Measurements from ENCODE around the gene ZNRF4. TPM values are rescaled to one million over a fixed set of nuclear protein-coding genes. Genes with fewer than 3 reads are reported as not detected.

The ZNRF4 gene
- total and polyA plus RNA-seq, 7 experiments from 2014 or later = not detected

DNA sequence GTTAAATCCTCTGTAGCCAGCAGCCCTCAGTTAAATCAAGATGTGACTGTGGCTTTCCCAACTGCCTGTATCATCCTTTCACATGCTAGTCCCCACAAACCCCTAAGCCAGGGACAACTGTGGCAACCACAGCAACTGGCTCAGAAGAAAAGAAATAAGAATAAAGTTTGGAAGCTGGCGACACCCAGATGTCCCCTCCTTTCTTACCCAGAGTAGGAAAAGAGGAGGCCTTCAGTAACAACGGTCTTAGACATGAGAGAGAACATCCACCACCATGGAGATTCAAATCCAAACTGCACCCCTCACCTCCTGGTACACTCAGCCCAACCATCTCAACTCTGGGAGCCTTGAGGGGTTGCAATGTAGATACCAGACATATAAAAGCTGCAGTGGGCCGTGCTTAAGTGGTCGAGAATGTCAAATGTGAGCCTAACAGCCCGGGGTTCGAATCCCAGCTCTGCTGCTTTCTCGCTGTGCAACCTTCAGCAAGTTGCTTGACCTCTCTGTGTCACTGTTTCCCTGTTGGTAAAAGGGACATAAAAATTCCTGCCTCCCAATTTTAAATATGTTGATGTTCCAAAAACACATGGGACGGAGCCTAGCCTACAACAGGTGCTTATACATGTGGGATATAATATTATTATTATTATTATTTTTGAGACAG lies 23.8 kb downstream of the ZNRF4 start:
- Histone ChIP-seq H3K4me3 (ENCODE audit: low read length) (no peak overlapping the region), H3K36me3 (ENCODE audit: control insufficient read depth in 2 of 3, insufficient read depth in 3 of 3, low read length in 3 of 3) (no peaks in the 10 kb centered on the region), H3K27ac (ENCODE audit: low read depth, low read length) (no peak overlapping the region), H3K9me3 (ENCODE audit: control insufficient read depth in 2 of 3, low read length in 3 of 3) (peaks cover 0 to 11% (median 0%) of the 10 kb centered on the region in 3 experiments), H3K4me1 (ENCODE audit: control insufficient read depth in 2 of 2, insufficient read depth in 2 of 2, low read length in 2 of 2) (no peaks in the 10 kb centered on the region), H3K27me3 (ENCODE audit: control insufficient read depth in 2 of 2, insufficient read depth in 2 of 2, low read length in 2 of 2) (no peaks in the 10 kb centered on the region)
- Mint-ChIP-seq H3K27me3 (peaks cover 11 to 56% (median 37%) of the 10 kb centered on the region in 5 donors), H3K27ac (no peak overlapping the region), H3K9me3 (peaks cover 0 to 16% (median 7%) of the 10 kb centered on the region in 11 donors), H3K4me1 (no peaks in the 10 kb centered on the region), H3K36me3 (peaks cover 0 to 8% (median 0%) of the 10 kb centered on the region in 5 donors), H3K4me3 (no peak overlapping the region)
- intact Hi-C loops (cut with micrococcal nuclease) = no loop called here
- ChIA-PET CTCF (no interaction called here), POLR2A (no interaction called here)
- no peak for DNase-seq
- no peak for ATAC-seq

DNA sequence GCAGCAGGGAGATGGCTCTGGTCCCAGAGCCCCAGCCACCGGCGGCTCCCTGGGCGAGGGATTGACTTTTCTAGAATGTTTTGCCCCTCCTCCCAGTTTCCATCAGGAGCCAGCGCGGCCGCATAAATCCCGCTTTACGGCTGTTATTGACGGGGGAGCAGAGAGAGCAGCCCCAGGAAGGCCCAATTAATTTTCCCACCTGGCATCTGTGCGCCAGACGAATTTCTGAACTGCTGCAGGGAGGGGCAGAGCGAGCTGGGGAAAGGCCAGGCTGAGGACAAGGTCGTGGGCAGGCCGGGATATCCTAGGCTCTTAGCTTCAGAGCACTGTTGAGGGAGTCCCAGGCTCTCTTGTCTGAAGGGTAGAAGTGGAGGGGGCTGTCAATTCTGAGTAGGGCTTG lies 24.7 kb downstream of the ZNRF4 start:
- H3K9me3 Mint-ChIP-seq = peaks cover 0 to 16% (median 7%) of the 10 kb centered on the region in 11 donors
- ATAC-seq = no peak
- intact Hi-C loops (cut with micrococcal nuclease) = no loop called here
- no peak overlapping the region for H3K27ac Mint-ChIP-seq
- no peaks in the 10 kb centered on the region for H3K36me3 ChIP-seq (ENCODE audit: control insufficient read depth in 2 of 3, insufficient read depth in 3 of 3, low read length in 3 of 3)
- no peaks in the 10 kb centered on the region for H3K27me3 ChIP-seq (ENCODE audit: control insufficient read depth in 2 of 2, insufficient read depth in 2 of 2, low read length in 2 of 2)
- no peak for DNase-seq
- H3K4me3 ChIP-seq (ENCODE audit: low read length) = no peak overlapping the region
- no peak overlapping the region for H3K27ac ChIP-seq (ENCODE audit: low read depth, low read length)
- H3K9me3 ChIP-seq (ENCODE audit: control insufficient read depth in 2 of 3, low read length in 3 of 3) = peaks cover 0 to 11% (median 0%) of the 10 kb centered on the region in 3 experiments
- peaks cover 0 to 8% (median 0%) of the 10 kb centered on the region in 5 donors for H3K36me3 Mint-ChIP-seq
- no peaks in the 10 kb centered on the region for H3K4me1 ChIP-seq (ENCODE audit: control insufficient read depth in 2 of 2, insufficient read depth in 2 of 2, low read length in 2 of 2)
- peaks cover 15 to 53% (median 44%) of the 10 kb centered on the region in 5 donors for H3K27me3 Mint-ChIP-seq
- H3K4me1 Mint-ChIP-seq = no peaks in the 10 kb centered on the region
- ChIA-PET CTCF (no interaction called here), POLR2A (no interaction called here)
- no peak overlapping the region for H3K4me3 Mint-ChIP-seq

DNA sequence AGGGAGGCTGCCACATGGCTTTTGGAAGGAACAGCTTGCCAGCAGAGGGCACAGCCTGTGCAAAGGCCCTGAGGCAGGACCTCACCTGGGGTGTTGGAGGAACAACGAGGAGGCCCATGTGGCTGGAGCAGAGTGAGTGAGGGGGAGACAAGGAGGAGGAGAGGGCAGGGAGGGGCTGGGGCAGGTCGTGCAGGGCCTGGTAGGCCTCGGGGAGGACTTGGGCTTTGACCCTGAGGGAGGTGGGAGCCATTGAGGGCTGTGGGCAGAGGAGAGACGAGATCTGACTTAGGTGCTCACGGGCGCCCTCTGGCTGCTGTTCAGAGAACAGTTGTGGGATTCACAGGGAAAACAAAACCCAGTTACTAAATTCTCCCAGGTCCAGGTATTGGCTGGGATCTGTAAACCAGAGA lies 25.2 kb downstream of the ZNRF4 start:
- Mint-ChIP-seq H3K27ac (peak overlapping the region in 1 of 9 donors; percentile 58), H3K4me1 (no peaks in the 10 kb centered on the region), H3K27me3 (peaks cover 15 to 56% (median 49%) of the 10 kb centered on the region in 5 donors), H3K36me3 (peaks cover 0 to 8% (median 0%) of the 10 kb centered on the region in 5 donors), H3K4me3 (no peak overlapping the region), H3K9me3 (peaks cover 0 to 16% (median 7%) of the 10 kb centered on the region in 11 donors)
- Histone ChIP-seq H3K4me3 (ENCODE audit: low read length) (no peak overlapping the region), H3K27me3 (ENCODE audit: control insufficient read depth in 2 of 2, insufficient read depth in 2 of 2, low read length in 2 of 2) (no peaks in the 10 kb centered on the region), H3K9me3 (ENCODE audit: control insufficient read depth in 2 of 3, low read length in 3 of 3) (peaks cover 0 to 11% (median 0%) of the 10 kb centered on the region in 3 experiments), H3K27ac (ENCODE audit: low read depth, low read length) (no peak overlapping the region), H3K36me3 (ENCODE audit: control insufficient read depth in 2 of 3, insufficient read depth in 3 of 3, low read length in 3 of 3) (no peaks in the 10 kb centered on the region), H3K4me1 (ENCODE audit: control insufficient read depth in 2 of 2, insufficient read depth in 2 of 2, low read length in 2 of 2) (no peaks in the 10 kb centered on the region)
- ATAC-seq (no peak), DNase-seq (peak in 4 of 9 donors; percentile 8 to 23 (median 14))
- intact Hi-C loops (cut with micrococcal nuclease) = no loop called here
- CTCF ChIA-PET = no interaction called here
- POLR2A ChIA-PET = no interaction called here

DNA sequence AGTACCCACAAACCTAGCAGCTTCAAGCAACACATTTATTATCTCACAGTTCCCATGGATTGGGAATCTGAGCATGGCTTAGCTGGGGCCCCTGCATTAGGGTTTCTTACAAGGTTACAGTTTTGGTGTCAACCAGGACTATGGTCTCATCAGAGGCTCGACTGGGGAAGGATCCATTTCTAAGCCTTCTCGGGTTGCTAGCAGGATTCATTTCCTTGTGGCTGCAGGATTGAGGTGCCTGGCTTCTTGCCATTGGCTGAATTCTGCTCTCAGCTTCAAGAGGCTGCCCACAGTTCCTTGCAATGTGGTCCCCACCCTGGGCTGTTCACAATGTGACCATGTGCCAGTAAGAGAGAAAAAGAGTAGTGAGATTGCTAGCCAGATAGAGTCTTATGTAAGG lies 26.7 kb downstream of the ZNRF4 start:
- POLR2A ChIA-PET = no interaction called here
- H3K27me3 ChIP-seq (ENCODE audit: control insufficient read depth in 2 of 2, insufficient read depth in 2 of 2, low read length in 2 of 2) = no peaks in the 10 kb centered on the region
- Mint-ChIP-seq H3K4me1 (no peaks in the 10 kb centered on the region), H3K9me3 (peaks cover 0 to 16% (median 7%) of the 10 kb centered on the region in 11 donors), H3K27ac (no peak overlapping the region), H3K27me3 (peaks cover 15 to 55% (median 51%) of the 10 kb centered on the region in 5 donors), H3K4me3 (no peak overlapping the region), H3K36me3 (peaks cover 0 to 8% (median 0%) of the 10 kb centered on the region in 5 donors)
- intact Hi-C loops (cut with micrococcal nuclease) = no loop called here
- H3K27ac ChIP-seq (ENCODE audit: low read depth, low read length) = no peak overlapping the region
- DNase-seq = no peak
- peaks cover 0 to 11% (median 0%) of the 10 kb centered on the region in 3 experiments for H3K9me3 ChIP-seq (ENCODE audit: control insufficient read depth in 2 of 3, low read length in 3 of 3)
- CTCF ChIA-PET = no interaction called here
- H3K36me3 ChIP-seq (ENCODE audit: control insufficient read depth in 2 of 3, insufficient read depth in 3 of 3, low read length in 3 of 3) = no peaks in the 10 kb centered on the region
- H3K4me3 ChIP-seq (ENCODE audit: low read length) = no peak overlapping the region
- no peaks in the 10 kb centered on the region for H3K4me1 ChIP-seq (ENCODE audit: control insufficient read depth in 2 of 2, insufficient read depth in 2 of 2, low read length in 2 of 2)
- ATAC-seq = no peak

GRCh38 chr19:5484398-5485285 lies 29.4 kb downstream of the ZNRF4 start:
- H3K27ac Mint-ChIP-seq = no peak overlapping the region
- peaks cover 0 to 16% (median 7%) of the 10 kb centered on the region in 11 donors for H3K9me3 Mint-ChIP-seq
- H3K36me3 ChIP-seq (ENCODE audit: control insufficient read depth in 2 of 3, insufficient read depth in 3 of 3, low read length in 3 of 3) = no peaks in the 10 kb centered on the region
- intact Hi-C loops (cut with micrococcal nuclease) = no loop called here
- peaks cover 0 to 11% (median 0%) of the 10 kb centered on the region in 3 experiments for H3K9me3 ChIP-seq (ENCODE audit: control insufficient read depth in 2 of 3, low read length in 3 of 3)
- no peak overlapping the region for H3K27ac ChIP-seq (ENCODE audit: low read depth, low read length)
- ChIA-PET POLR2A (no interaction called here), CTCF (interaction anchor here (0.6 to 0.8 kb wide), 2 partner anchors 21 to 444 kb away, joined by 3 read pairs; no protein-coding TSS in a partner anchor)
- H3K27me3 ChIP-seq (ENCODE audit: control insufficient read depth in 2 of 2, insufficient read depth in 2 of 2, low read length in 2 of 2) = no peaks in the 10 kb centered on the region
- H3K4me1 ChIP-seq (ENCODE audit: control insufficient read depth in 2 of 2, insufficient read depth in 2 of 2, low read length in 2 of 2) = no peaks in the 10 kb centered on the region
- H3K36me3 Mint-ChIP-seq = peaks cover 0 to 5% (median 0%) of the 10 kb centered on the region in 5 donors
- DNase-seq (no peak), ATAC-seq (no peak)
- peaks cover 3 to 51% (median 44%) of the 10 kb centered on the region in 5 donors for H3K27me3 Mint-ChIP-seq
- no peaks in the 10 kb centered on the region for H3K4me1 Mint-ChIP-seq
- H3K4me3 ChIP-seq (ENCODE audit: low read length) = no peak overlapping the region
- H3K4me3 Mint-ChIP-seq = peak overlapping the region in 1 of 10 donors; percentile 41

DNA sequence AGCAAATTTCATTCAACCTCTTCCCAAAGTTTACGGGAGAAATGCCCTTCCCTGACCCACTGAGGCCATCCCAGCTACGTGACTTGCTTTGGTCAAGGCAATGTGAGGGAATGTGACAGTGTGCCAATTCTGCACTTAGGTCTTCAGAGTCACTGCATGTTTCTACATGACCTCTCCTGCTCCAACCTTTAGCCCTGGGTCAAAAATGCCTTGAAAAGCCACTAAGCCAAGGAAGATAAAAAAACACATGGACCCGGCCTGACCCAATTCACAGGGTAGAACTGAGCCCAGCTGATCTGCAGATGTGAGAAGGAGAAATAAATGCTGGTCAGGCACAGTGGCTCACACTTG lies 30.0 kb downstream of the ZNRF4 start:
- peaks cover 0 to 11% (median 0%) of the 10 kb centered on the region in 3 experiments for H3K9me3 ChIP-seq (ENCODE audit: control insufficient read depth in 2 of 3, low read length in 3 of 3)
- no peaks in the 10 kb centered on the region for H3K4me1 ChIP-seq (ENCODE audit: control insufficient read depth in 2 of 2, insufficient read depth in 2 of 2, low read length in 2 of 2)
- DNase-seq = no peak
- POLR2A ChIA-PET = no interaction called here
- no peak for ATAC-seq
- intact Hi-C loops (cut with micrococcal nuclease) = no loop called here
- Mint-ChIP-seq H3K27ac (no peak overlapping the region), H3K27me3 (peaks cover 6 to 53% (median 44%) of the 10 kb centered on the region in 5 donors), H3K36me3 (peaks cover 0 to 5% (median 0%) of the 10 kb centered on the region in 5 donors), H3K4me3 (no peak overlapping the region), H3K4me1 (no peaks in the 10 kb centered on the region), H3K9me3 (peaks cover 0 to 14% (median 6%) of the 10 kb centered on the region in 11 donors)
- no peak overlapping the region for H3K4me3 ChIP-seq (ENCODE audit: low read length)
- CTCF ChIA-PET = interaction anchor here (0.8 kb wide), 1 partner anchor 445 kb away, joined by 3 read pairs; no protein-coding TSS in a partner anchor
- H3K36me3 ChIP-seq (ENCODE audit: control insufficient read depth in 2 of 3, insufficient read depth in 3 of 3, low read length in 3 of 3) = no peaks in the 10 kb centered on the region
- no peaks in the 10 kb centered on the region for H3K27me3 ChIP-seq (ENCODE audit: control insufficient read depth in 2 of 2, insufficient read depth in 2 of 2, low read length in 2 of 2)
- no peak overlapping the region for H3K27ac ChIP-seq (ENCODE audit: low read depth, low read length)

All from naive thymus-derived CD4-positive, alpha-beta T cell (primary cell).